TTC549 (cell line): Measurements from ENCODE around the gene CXCR4.

Source experiments
- FAIRE-seq: peaks from 2 replicates; lab custom pipeline; 2012; peaks lifted over from hg19 to GRCh38; lab: Jason Lieb, UNC

Gene CXCR4

GRCh38 chr2:136131961-136132824 lies 14.2 kb upstream of the CXCR4 start:
- FAIRE-seq, result no peak

- FAIRE-seq, result no peak
Measured at GRCh38 chr2:136131484-136131960, 13.6 kb upstream of the CXCR4 start.

- no peak for FAIRE-seq
Measured at GRCh38 chr2:136130511-136130910, 12.6 kb upstream of the CXCR4 start.

GRCh38 chr2:136130045-136130444 lies 12.1 kb upstream of the CXCR4 start:
- FAIRE-seq, result no peak

- FAIRE-seq, result no peak
Measured at GRCh38 chr2:136129601-136130000, 11.7 kb upstream of the CXCR4 start.

GRCh38 chr2:136128905-136129304 lies 11.0 kb upstream of the CXCR4 start:
- FAIRE-seq, result no peak

- FAIRE-seq, result no peak
Measured at GRCh38 chr2:136128366-136128765, 10.4 kb upstream of the CXCR4 start.

- FAIRE-seq, result no peak
Measured at GRCh38 chr2:136127356-136127755, 9.4 kb upstream of the CXCR4 start.

- FAIRE-seq, result no peak
Measured at GRCh38 chr2:136126421-136126926, 8.5 kb upstream of the CXCR4 start.

GRCh38 chr2:136126021-136126420 lies 8.1 kb upstream of the CXCR4 start:
- no peak for FAIRE-seq

GRCh38 chr2:136125236-136125635 lies 7.3 kb upstream of the CXCR4 start:
- no peak for FAIRE-seq

- no peak for FAIRE-seq
Measured at GRCh38 chr2:136124805-136125204, 6.9 kb upstream of the CXCR4 start.

GRCh38 chr2:136122661-136123060 lies 4.7 kb upstream of the CXCR4 start:
- FAIRE-seq, result no peak

GRCh38 chr2:136121204-136121910 lies 3.4 kb upstream of the CXCR4 start:
- FAIRE-seq, result no peak

GRCh38 chr2:136119717-136120675 lies 2.0 kb upstream of the CXCR4 start:
- FAIRE-seq, result no peak

GRCh38 chr2:136118819-136119716 lies 1.1 kb upstream of the CXCR4 start:
- no peak for FAIRE-seq

- FAIRE-seq, result no peak
Measured at GRCh38 chr2:136117391-136117841, 533 bp downstream of the CXCR4 start.

GRCh38 chr2:136116813-136117390 lies 1.0 kb downstream of the CXCR4 start:
- FAIRE-seq, result no peak

GRCh38 chr2:136116151-136116812 lies 1.7 kb downstream of the CXCR4 start:
- FAIRE-seq, result no peak

GRCh38 chr2:136115183-136115761 lies 2.7 kb downstream of the CXCR4 start:
- FAIRE-seq, result no peak
